IPS DF 6.9 (cell line): Measurements from ENCODE around the gene PDHX.

Experiments
- DNase-seq: peaks from one replicate; pipeline ENCODE4 v3.0.0-alpha.2; 2013; ENCODE audit warnings: low read depth, low spot score
- H3K27ac ChIP-seq: one replicate; pipeline ENCODE4 v1.5.1; 2013; ENCODE audit warnings: low read length, control low read depth
- H3K27me3 ChIP-seq: 2 replicates; pipeline ENCODE4 v1.6.1; 2013; ENCODE audit warnings: mild to moderate bottlenecking, low read length; ENCODE audit not compliant: control insufficient read depth, insufficient read depth
- H3K36me3 ChIP-seq: 2 replicates; pipeline ENCODE4 v1.6.1; 2013; ENCODE audit warnings: low read length; ENCODE audit not compliant: control insufficient read depth, insufficient read depth
- H3K4me1 ChIP-seq: 2 replicates; pipeline ENCODE4 v1.6.1; 2013; ENCODE audit warnings: low read length; ENCODE audit not compliant: control insufficient read depth, insufficient read depth
- H3K4me3 ChIP-seq: 2 replicates; pipeline ENCODE4 v1.5.1; 2013; ENCODE audit warnings: mild to moderate bottlenecking, low read length
- H3K9me3 ChIP-seq: 2 replicates; pipeline ENCODE4 v1.6.1; 2013; ENCODE audit warnings: low read length, inconsistent platforms; ENCODE audit not compliant: control insufficient read depth, insufficient read depth
- WGBS: extraction: QIAGEN DNeasy Blood & Tissue Kit; methylation state at CpG from one replicate; pipeline ENCODE4 v1.1.7; 2013; ENCODE audit warnings: mixed read lengths, missing lambda C conversion rate; ENCODE audit not compliant: insufficient read length, insufficient coverage; 5-methylcytosine and 5-hydroxymethylcytosine counted together

The PDHX gene

GRCh38 chr11:34953955-34954354 lies 37.5 kb downstream of the PDHX start:
- WGBS = no CpG with 5 or more reads among the region's 1 CpG
- Histone ChIP-seq H3K27ac (no peak overlapping the region), H3K4me1 (no peaks in the 10 kb centered on the region), H3K4me3 (no peak overlapping the region), H3K36me3 (no peaks in the 10 kb centered on the region), H3K9me3 (no peaks in the 10 kb centered on the region), H3K27me3 (no peaks in the 10 kb centered on the region)
- no peak for DNase-seq

GRCh38 chr11:34957206-34957605 lies 40.8 kb downstream of the PDHX start:
- Histone ChIP-seq H3K9me3 (no peaks in the 10 kb centered on the region), H3K27me3 (no peaks in the 10 kb centered on the region), H3K4me1 (no peaks in the 10 kb centered on the region), H3K36me3 (no peaks in the 10 kb centered on the region), H3K27ac (no peak overlapping the region), H3K4me3 (no peak overlapping the region)
- WGBS = 100% methylated on average over 1 of the region's 5 CpGs
- DNase-seq = no peak

- H3K27ac ChIP-seq = no peak overlapping the region
- no peaks in the 10 kb centered on the region for H3K36me3 ChIP-seq
- H3K27me3 ChIP-seq = no peaks in the 10 kb centered on the region
- H3K4me3 ChIP-seq = no peak overlapping the region
- H3K9me3 ChIP-seq = no peaks in the 10 kb centered on the region
- no peaks in the 10 kb centered on the region for H3K4me1 ChIP-seq
- no CpG with 5 or more reads among the region's 3 CpGs for WGBS
- DNase-seq = no peak
These were observed 41.2 kb downstream of the PDHX start for GRCh38 chr11:34957606-34958005.

- no peaks in the 10 kb centered on the region for H3K36me3 ChIP-seq
- no peaks in the 10 kb centered on the region for H3K4me1 ChIP-seq
- no peak overlapping the region for H3K27ac ChIP-seq
- no peaks in the 10 kb centered on the region for H3K27me3 ChIP-seq
- no CpG with 5 or more reads among the region's 1 CpG for WGBS
- DNase-seq = no peak
- no peak overlapping the region for H3K4me3 ChIP-seq
- no peaks in the 10 kb centered on the region for H3K9me3 ChIP-seq
These were observed 43.4 kb downstream of the PDHX start for GRCh38 chr11:34959770-34960169.

- Histone ChIP-seq H3K36me3 (no peaks in the 10 kb centered on the region), H3K9me3 (no peaks in the 10 kb centered on the region), H3K27ac (no peak overlapping the region), H3K27me3 (no peaks in the 10 kb centered on the region), H3K4me1 (no peaks in the 10 kb centered on the region), H3K4me3 (no peak overlapping the region)
- DNase-seq = no peak
- 100% methylated on average over 1 of the region's 4 CpGs for WGBS
These were observed 43.9 kb downstream of the PDHX start for GRCh38 chr11:34960277-34960676.

GRCh38 chr11:34962034-34962433 lies 45.6 kb downstream of the PDHX start:
- Histone ChIP-seq H3K4me1 (no peaks in the 10 kb centered on the region), H3K27me3 (no peaks in the 10 kb centered on the region), H3K9me3 (no peaks in the 10 kb centered on the region), H3K4me3 (no peak overlapping the region), H3K27ac (no peak overlapping the region), H3K36me3 (no peaks in the 10 kb centered on the region)
- no peak for DNase-seq

- no CpG with 5 or more reads among the region's 5 CpGs for whole genome bisulfite sequencing
These were observed 46.9 kb downstream of the PDHX start for GRCh38 chr11:34963351-34963750.

GRCh38 chr11:34964610-34965331 lies 48.4 kb downstream of the PDHX start:
- Histone ChIP-seq H3K9me3 (no peaks in the 10 kb centered on the region), H3K27me3 (no peaks in the 10 kb centered on the region), H3K4me3 (no peak overlapping the region), H3K36me3 (peaks cover 3% of the 10 kb centered on the region; the same call in 1 of the 2 replicates), H3K27ac (no peak overlapping the region), H3K4me1 (no peaks in the 10 kb centered on the region)
- no CpG with 5 or more reads among the region's 3 CpGs for WGBS
- no peak for DNase-seq

More at GRCh38 chr11:34963351-34963750, 46.9 kb downstream of the PDHX start:
- H3K4me1 ChIP-seq = no peaks in the 10 kb centered on the region
- no peaks in the 10 kb centered on the region for H3K9me3 ChIP-seq
- no peaks in the 10 kb centered on the region for H3K36me3 ChIP-seq
- H3K27ac ChIP-seq = no peak overlapping the region
- no peak for DNase-seq
- no peaks in the 10 kb centered on the region for H3K27me3 ChIP-seq
- no peak overlapping the region for H3K4me3 ChIP-seq

GRCh38 chr11:34968862-34969261 lies 52.4 kb downstream of the PDHX start:
- no peak overlapping the region for H3K4me3 ChIP-seq
- H3K27me3 ChIP-seq = no peaks in the 10 kb centered on the region
- no CpG with 5 or more reads among the region's 4 CpGs for WGBS
- no peaks in the 10 kb centered on the region for H3K4me1 ChIP-seq
- no peaks in the 10 kb centered on the region for H3K9me3 ChIP-seq
- no peak overlapping the region for H3K27ac ChIP-seq
- no peak for DNase-seq
- H3K36me3 ChIP-seq = peaks cover 3% of the 10 kb centered on the region; the same call in 1 of the 2 replicates

- Histone ChIP-seq H3K4me3 (no peak overlapping the region), H3K4me1 (no peaks in the 10 kb centered on the region), H3K36me3 (peaks cover 3% of the 10 kb centered on the region; the same call in 1 of the 2 replicates), H3K9me3 (no peaks in the 10 kb centered on the region), H3K27me3 (no peaks in the 10 kb centered on the region), H3K27ac (no peak overlapping the region)
- DNase-seq = no peak
- WGBS = no CpG with 5 or more reads among the region's 3 CpGs
These were observed 53.6 kb downstream of the PDHX start for GRCh38 chr11:34970033-34970432.

- H3K9me3 ChIP-seq = no peaks in the 10 kb centered on the region
- no peaks in the 10 kb centered on the region for H3K27me3 ChIP-seq
- H3K4me1 ChIP-seq = no peaks in the 10 kb centered on the region
- H3K36me3 ChIP-seq = peaks cover 3% of the 10 kb centered on the region; the same call in 1 of the 2 replicates
- no peak overlapping the region for H3K4me3 ChIP-seq
- DNase-seq = no peak
- H3K27ac ChIP-seq = no peak overlapping the region
These were observed 54.1 kb downstream of the PDHX start for GRCh38 chr11:34970480-34970879.
